ENCODE results near the gene IGFBP3. TPM values are rescaled to one million over a fixed set of nuclear protein-coding genes. Genes with fewer than 3 reads are reported as not detected.

Gene IGFBP3
- total RNA-seq, 4 donors from 2014 or later, result 25.4 to 118 (median 57.6) TPM

GRCh38 chr7:45891462-45892402 is 29.3 kb downstream of the IGFBP3 start:
- intact Hi-C loops (cut with DNase I; ENCODE audit: low total_unique reads), result no loop called here

GRCh38 chr7:45890902-45891461 is 30.1 kb downstream of the IGFBP3 start:
- Histone ChIP-seq H3K9me3 (no peaks in the 10 kb centered on the region), H3K4me1 (peaks cover 0 to 11% (median 9%) of the 10 kb centered on the region in 4 donors), H3K36me3 (no peaks in the 10 kb centered on the region), H3K27me3 (peaks cover 60% of the 10 kb centered on the region), H3K4me3 (no peak overlapping the region), H3K27ac (no peak overlapping the region)
- 31 to 40% methylated on average over 6 of the region's 6 CpGs for WGBS, 2 donors (ENCODE audit: low coverage in 1 of 2)
- intact Hi-C loops (cut with DNase I; ENCODE audit: low total_unique reads), result no loop called here
- peak; percentile 41 to 58 (median 52) for TF ChIP-seq CTCF (IDR thresholded peaks at IDR 0.05)
- TF ChIP-seq POLR2A (IDR thresholded peaks at IDR 0.05), result no peak
- in situ Hi-C loops (cut with MboI; ENCODE audit: low pct_ligation_motif_present in 1 of 4, low pct_unique_long_range_greater_than_20kb in 1 of 4, low sequenced_read_pairs in 3 of 4), result no loop called here
- DNase-seq, result no peak

More at GRCh38 chr7:45891462-45892402, 29.3 kb downstream of the IGFBP3 start:
- peaks cover 56% of the 10 kb centered on the region for H3K27me3 ChIP-seq
- in situ Hi-C loops (cut with MboI; ENCODE audit: low pct_ligation_motif_present in 1 of 4, low pct_unique_long_range_greater_than_20kb in 1 of 4, low sequenced_read_pairs in 3 of 4), result no loop called here
- DNase-seq, result no peak
- no peaks in the 10 kb centered on the region for H3K36me3 ChIP-seq
- H3K4me3 ChIP-seq, result no peak overlapping the region
- H3K4me1 ChIP-seq, result peaks cover 0 to 11% (median 9%) of the 10 kb centered on the region in 4 donors
- TF ChIP-seq CTCF (IDR thresholded peaks at IDR 0.05) (peak in 1 of 5 experiments; percentile 2), POLR2AphosphoS5 (IDR thresholded peaks at IDR 0.05) (no peak)
- H3K27ac ChIP-seq, result no peak overlapping the region
- 70 to 76% methylated on average over 7 to 10 of the region's 10 CpGs for WGBS, 2 donors (ENCODE audit: low coverage in 1 of 2)
- no peaks in the 10 kb centered on the region for H3K9me3 ChIP-seq

GRCh38 chr7:45890125-45890901 is 30.8 kb downstream of the IGFBP3 start:
- in situ Hi-C loops (cut with MboI; ENCODE audit: low pct_ligation_motif_present in 1 of 4, low pct_unique_long_range_greater_than_20kb in 1 of 4, low sequenced_read_pairs in 3 of 4) (no loop called here), intact Hi-C loops (cut with DNase I; ENCODE audit: low total_unique reads) (no loop called here)
- Histone ChIP-seq H3K4me3 (no peak overlapping the region), H3K27ac (no peak overlapping the region), H3K9me3 (no peaks in the 10 kb centered on the region), H3K36me3 (no peaks in the 10 kb centered on the region), H3K4me1 (peaks cover 0 to 11% (median 9%) of the 10 kb centered on the region in 4 donors), H3K27me3 (peaks cover 54% of the 10 kb centered on the region)
- WGBS, 2 donors (ENCODE audit: low coverage in 1 of 2), result 88% methylated on average over 2 to 8 of the region's 8 CpGs
- DNase-seq, result no peak
- no peak for TF ChIP-seq POLR2A (IDR thresholded peaks at IDR 0.05)
- TF ChIP-seq CTCF (IDR thresholded peaks at IDR 0.05), result no peak
- no peak for TF ChIP-seq EP300 (IDR thresholded peaks at IDR 0.05; ENCODE audit: low read depth)
- no peak for TF ChIP-seq POLR2AphosphoS5 (IDR thresholded peaks at IDR 0.05)
